GM12878 (cell line): Measurements from ENCODE around the gene NEB. TPM values are rescaled to one million over a fixed set of nuclear protein-coding genes. Genes with fewer than 3 reads are reported as not detected.

Experiments
- ATAC-seq: fragments of 200-7000 bp; cut with Tn5 transposase; 3 replicates; pipeline ENCODE4 v1.9.1; 2020; ENCODE audit warnings: mild to moderate bottlenecking, moderate library complexity
- BruUV-seq: library from RNA; stranded (reverse); fragments of 400-500 nt; replicated peaks from 2 replicates; lab custom pipeline; 2021; lab: Mats Ljungman, UMichigan
- CTCF ChIA-PET: fragments of 300-600 bp; sonication (Branson Sonifier 250); formaldehyde crosslinking; extraction: SDS; loops from one replicate; lab custom pipeline; 2021; ENCODE audit warnings: inconsistent platforms; lab: Yijun Ruan, JAX
- POLR2A ChIA-PET: fragments of 350-600 bp; formaldehyde crosslinking; extraction: SDS; loops from one replicate; lab custom pipeline; 2021; ENCODE audit warnings: inconsistent platforms; lab: Charles Lee
- RAD21 ChIA-PET: fragments of 300-600 bp; sonication (Branson Sonifier 250); formaldehyde crosslinking; loops from one replicate; lab custom pipeline; 2023; ENCODE audit warnings: antibody characterized with exemption; ENCODE audit not compliant: unreplicated experiment; lab: Charles Lee
- SMC1A ChIA-PET: fragments of 300-600 bp; sonication (Branson Sonifier 250); formaldehyde crosslinking; loops from one replicate; lab custom pipeline; 2023; ENCODE audit not compliant: unreplicated experiment, uncharacterized antibody; lab: Charles Lee
- DNase-seq: peaks from one replicate; pipeline ENCODE4 v3.0.0-alpha.2; 2011; ENCODE audit warnings: low read depth, low spot score
- FAIRE-seq: peaks from 3 replicates; lab custom pipeline; 2011; peaks lifted over from hg19 to GRCh38; lab: Jason Lieb, UNC
- H2AFZ ChIP-seq: 2 replicates; pipeline ENCODE4 v1.6.0; 2011; ENCODE audit warnings: low read depth, low read length, control low read depth; ENCODE audit not compliant: control insufficient read depth
- H3K27ac ChIP-seq: 2 replicates; pipeline ENCODE4 v1.5.1; 2011; ENCODE audit warnings: control low read depth; ENCODE audit not compliant: control insufficient read depth, insufficient read depth
- H3K27me3 ChIP-seq, 2 experiments: replicated peaks in 1 of 2; 2 replicates each; pipeline versions ENCODE4 v1.6.0 to v1.6.1; 2011; ENCODE audit warnings: low read length in 1 of 2; ENCODE audit not compliant: control insufficient read depth in 2 of 2, insufficient read depth in 2 of 2
- H3K36me3 ChIP-seq, 2 experiments: 2 replicates each; pipeline ENCODE4 v1.5.1; 2011; ENCODE audit warnings: low read length in 1 of 2; ENCODE audit not compliant: control insufficient read depth in 2 of 2, insufficient read depth in 2 of 2
- H3K4me1 ChIP-seq: 2 replicates; pipeline ENCODE4 v1.6.1; 2011; ENCODE audit warnings: mild to moderate bottlenecking, low read length, moderate library complexity, mixed read lengths; ENCODE audit not compliant: control insufficient read depth, insufficient read depth
- H3K4me2 ChIP-seq: 2 replicates; pipeline ENCODE4 v1.6.0; 2011; ENCODE audit warnings: control low read depth; ENCODE audit not compliant: control insufficient read depth, insufficient read depth
- H3K4me3 ChIP-seq: fragments of 200-600 bp; sonication (generic); 2 replicates; pipeline ENCODE4 v1.5.1; 2016
- H3K79me2 ChIP-seq: 2 replicates; pipeline ENCODE4 v1.6.0; 2011; ENCODE audit warnings: low read length; ENCODE audit not compliant: control insufficient read depth, insufficient read depth
- H3K9ac ChIP-seq: 2 replicates; pipeline ENCODE4 v1.8.0; 2011; ENCODE audit warnings: low read length, control low read depth, mixed read lengths; ENCODE audit not compliant: control insufficient read depth, insufficient read depth
- H3K9me3 ChIP-seq: replicated peaks from 3 replicates; pipeline ENCODE4 v1.5.1; 2011; ENCODE audit warnings: mild to moderate bottlenecking, low read length; ENCODE audit not compliant: control insufficient read depth, insufficient read depth
- H4K20me1 ChIP-seq: 2 replicates; pipeline ENCODE4 v1.6.0; 2011; ENCODE audit not compliant: control insufficient read depth, insufficient read depth
- CHD2 ChIP-seq: IDR thresholded peaks from 2 replicates; pipeline ENCODE4 v1.6.1; 2011; ENCODE audit warnings: low read depth, low read length, improper control_type of control experiment, borderline replicate concordance
- CUX1 ChIP-seq: IDR thresholded peaks from 2 replicates; pipeline ENCODE4 v1.6.1; 2012; ENCODE audit warnings: improper control_type of control experiment, low read depth, low read length; ENCODE audit not compliant: insufficient replicate concordance
- E4F1 ChIP-seq: fragments of 450-650 bp; IDR thresholded peaks from 2 replicates; pipeline ENCODE4 v1.6.1; 2018; ENCODE audit warnings: borderline replicate concordance, mild to moderate bottlenecking; ENCODE audit not compliant: partially characterized antibody
- MXI1 ChIP-seq: fragments of 150-350 bp; IDR thresholded peaks from 2 replicates; pipeline ENCODE4 v1.6.1; 2011; ENCODE audit warnings: low read depth, mild to moderate bottlenecking, inconsistent platforms, low read length, improper control_type of control experiment
- PAX8 ChIP-seq: fragments of 450-650 bp; IDR thresholded peaks from 2 replicates; pipeline ENCODE4 v1.6.1; 2017; ENCODE audit warnings: mild to moderate bottlenecking, moderate library complexity
- POLR2A ChIP-seq: IDR thresholded peaks from 2 replicates; pipeline ENCODE4 v1.6.1; 2011; ENCODE audit warnings: low read depth, mild to moderate bottlenecking, low read length
- PRDM15 ChIP-seq: fragments of 450-650 bp; formaldehyde crosslinking; IDR thresholded peaks from 2 replicates; pipeline ENCODE4 v1.4.0; 2020; ENCODE audit warnings: mild to moderate bottlenecking, moderate library complexity
- RCOR1 ChIP-seq: conservative IDR thresholded peaks from 2 replicates; pipeline ENCODE4 v1.6.1; 2012; ENCODE audit warnings: low read depth, low read length, improper control_type of control experiment
- SMAD1 ChIP-seq: fragments of 450-650 bp; IDR thresholded peaks from 2 replicates; pipeline ENCODE4 v1.6.1; 2018; ENCODE audit warnings: mild to moderate bottlenecking, low read depth; ENCODE audit not compliant: partially characterized antibody
- SP1 ChIP-seq: IDR thresholded peaks from one replicate; pipeline ENCODE4 v1.6.1; 2011; ENCODE audit warnings: low read depth, low read length
- ZBED1 ChIP-seq: IDR thresholded peaks from 2 replicates; pipeline ENCODE4 v1.6.1; 2016; ENCODE audit warnings: borderline replicate concordance
- ZNF622 ChIP-seq: fragments of 450-650 bp; IDR thresholded peaks from 2 replicates; pipeline ENCODE4 v1.6.1; 2017; ENCODE audit warnings: mild to moderate bottlenecking, inconsistent platforms
- WGBS: methylation state at CpG from one replicate; pipeline ENCODE4 v1.1.6; 2016; ENCODE audit warnings: low lambda C conversion rate; ENCODE audit not compliant: insufficient replicate concordance, insufficient coverage; ENCODE audit errors: missing lambda C conversion rate; 5-methylcytosine and 5-hydroxymethylcytosine counted together
- in situ Hi-C: fragments of 300-500 bp; cut with MboI; formaldehyde crosslinking; loops from 9 replicates; pipeline ENCODE4 v1.14.3; 2018; ENCODE audit warnings: mixed read lengths
- intact Hi-C: fragments of 100-400 bp; cut with micrococcal nuclease; formaldehyde crosslinking; loops from one replicate; pipeline ENCODE4 v1.14.2; 2022; ENCODE audit not compliant: unreplicated experiment
- polyA plus RNA-seq, 11 experiments: library from polyadenylated mRNA; depleted of rRNA in 4 of 11; unstranded in 6 of 11; stranded (reverse) in 5 of 11; fragments of >200 nt; fragmentation: Nextera tagmentation in 4 of 11; fragmentation: Illumina TruSeq in 1 of 11; extraction: Ambion mirVana in 4 of 11; extraction: Trizol in 1 of 11; gene quantifications; 1 replicate in 1 of 11; 2 replicates in 10 of 11; pipeline versions ENCODE4 v1.2.1 to v1.2.3, GENCODE V29; 2011 to 2016; ENCODE audit warnings: inconsistent platforms in 2 of 11, missing spikeins in 2 of 11, low read depth in 1 of 11
- total RNA-seq, 4 experiments: library from RNA; depleted of rRNA in 3 of 4; stranded (reverse); fragments of >200 nt in 3 of 4; fragmentation: Illumina TruSeq in 1 of 4; extraction: Trizol in 1 of 4; gene quantifications; 2 replicates each; pipeline versions ENCODE4 v1.2.1 to v1.2.3, GENCODE V29; 2013 to 2021

The NEB gene
- total and polyA plus RNA-seq, 10 of the 15 experiments (the other 5 are each of a cell fraction or from before 2014, with no cell fraction given), result 0.04 to 0.77 (median 0.12) TPM

- ChIA-PET RAD21 (interaction anchor here (0.8 kb wide), 1 partner anchor 13 kb away, joined by 3 read pairs; no protein-coding TSS in a partner anchor), POLR2A (no interaction called here), CTCF (interaction anchor here (0.6 to 3.3 kb wide), 9 partner anchors 12 to 1840 kb away, joined by 3 to 21 read pairs (median 3); no protein-coding TSS in a partner anchor), SMC1A (interaction anchor here (1.1 to 1.3 kb wide), 2 partner anchors 9 to 72 kb away, joined by 3 to 5 read pairs; no protein-coding TSS in a partner anchor)
- H3K4me3 ChIP-seq, result no peak overlapping the region
- H3K79me2 ChIP-seq, result no peaks in the 10 kb centered on the region
- DNase-seq (no peak), FAIRE-seq (no peak), ATAC-seq (no peak)
- 82% methylated on average over 4 of the region's 4 CpGs for WGBS
- in situ Hi-C loops, result no loop called here
- no peaks in the 10 kb centered on the region for H3K4me1 ChIP-seq
- no peak overlapping the region for H3K9ac ChIP-seq
- BruUV-seq, result no TSS peak
- intact Hi-C loops, result loop anchor here (5.0 kb wide), 1 partner anchor 151 kb away; the partner anchor contains the start of gene NMI
- H3K36me3 ChIP-seq, result peaks cover 0 to 34% of the 10 kb centered on the region in 2 experiments; a peak in 3 of 4 replicates
- H3K4me2 ChIP-seq, result no peak overlapping the region
- H3K27ac ChIP-seq, result no peak overlapping the region
- H2AFZ ChIP-seq, result no peak overlapping the region
- no peaks in the 10 kb centered on the region for H4K20me1 ChIP-seq
- H3K27me3 ChIP-seq, result no peaks in the 10 kb centered on the region
- H3K9me3 ChIP-seq, result no peaks in the 10 kb centered on the region
- TF ChIP-seq SMAD1 (no peak), PRDM15 (no peak), CHD2 (no peak), PAX8 (no peak), ZNF622 (no peak), ZBED1 (no peak), RCOR1 (no peak), SP1 (no peak), CUX1 (no peak), MXI1 (no peak), POLR2A (no peak), E4F1 (no peak)
These were observed 295.8 kb downstream of the NEB start for GRCh38 chr2:151438506-151438905.
